Ovary (tissue), 9 donors: ENCODE results near the gene PALD1. TPM values are rescaled to one million over a fixed set of nuclear protein-coding genes. Genes with fewer than 3 reads are reported as not detected.
A peak's percentile ranks its signal among the peaks of the same experiment; 100 is the strongest.

Experiments
- DNase-seq, 5 donors: peaks; one replicate each; pipeline ENCODE4 v3.0.0-alpha.2; 2019 to 2020
- H3K27ac ChIP-seq, 2 donors: fragments of 200-600 bp; one replicate each; pipeline versions ENCODE4 v1.5.1 to v1.8.0; 2019 to 2022
- H3K27me3 ChIP-seq: fragments of 200-600 bp; one replicate; pipeline ENCODE4 v1.8.0; 2022
- H3K36me3 ChIP-seq: fragments of 200-600 bp; sonication (generic); one replicate; pipeline ENCODE4 v1.5.1; 2019
- H3K4me1 ChIP-seq: one replicate; pipeline ENCODE4 v1.8.1; 2013; ENCODE audit warnings: mild to moderate bottlenecking, moderate library complexity; ENCODE audit not compliant: insufficient read depth
- H3K4me3 ChIP-seq: fragments of 200-600 bp; sonication (generic); one replicate; pipeline ENCODE4 v1.5.1; 2017
- H3K9me3 ChIP-seq, 2 donors: fragments of 200-600 bp in 1 of 2; sonication (generic) in 1 of 2; one replicate each; pipeline versions ENCODE4 v1.5.1 to v1.8.1; 2013 to 2019; ENCODE audit warnings: mild to moderate bottlenecking in 1 of 2, moderate library complexity in 1 of 2
- CTCF ChIP-seq, 3 donors: fragments of 450-650 bp in 2 of 3; fragments of 200-600 bp in 1 of 3; IDR thresholded peaks; one replicate each; pipeline versions ENCODE4 v1.5.1 to v1.8.0; 2016 to 2022; ENCODE audit warnings: antibody characterized with exemption in 3 of 3, mild to moderate bottlenecking in 1 of 3
- EP300 ChIP-seq: sonication (generic); formaldehyde crosslinking; IDR thresholded peaks from one replicate; pipeline ENCODE4 v1.6.1; 2017; ENCODE audit warnings: antibody characterized with exemption
- POLR2A ChIP-seq: fragments of 450-650 bp; IDR thresholded peaks from one replicate; pipeline ENCODE4 v1.6.1; 2017; ENCODE audit warnings: antibody characterized with exemption, mild to moderate bottlenecking, moderate library complexity
- WGBS, 3 donors: extraction: QIAGEN DNeasy Blood & Tissue Kit in 1 of 3; methylation state at CpG; one replicate each; pipeline versions ENCODE4 v1.1.5 to v1.1.7; 2013 to 2017; 5-methylcytosine and 5-hydroxymethylcytosine counted together
- intact Hi-C, 4 donors: fragments of 100-400 bp; cut with DNase I; formaldehyde crosslinking; loops; one replicate each; pipeline versions ENCODE4 v1.11.0 to v1.15.1; 2022 to 2023
- polyA plus RNA-seq, 2 donors: library from polyadenylated mRNA; stranded (reverse); fragments of 200-250 nt in 1 of 2; fragments of 350-450 nt in 1 of 2; fragmentation: Illumina TruSeq in 1 of 2; extraction: RNeasy Lipid Tissue Mini Kit (QIAGEN cat#74804) in 1 of 2; gene quantifications; one replicate each; pipeline ENCODE4 v1.2.3, GENCODE V29; 2013 to 2014
- total RNA-seq, 7 donors: library from RNA; depleted of rRNA in 2 of 7; stranded (reverse); fragments of >200 nt in 2 of 7; fragmentation: NEBNext Ultra II Directional in 3 of 7; extraction: Animal tissue kit (Norgen Biotek cat#: 25700) in 3 of 7; gene quantifications; one replicate each; pipeline versions ENCODE4 v1.1.0 to v1.2.4, GENCODE V29; 2016 to 2023
- donor health status: DM: no; HTN: no; CAD: no; lungs with moderate emphysema.
- donor health status: DM: no; HTN: no; CAD: no.
- donor health status: Bipolar disorder and iron deficiency.
- donor health status: DM: yes; HTN: yes; CAD: no.
- donor health status: DM: no; HTN: no; CAD: no.
- donor health status: DM: yes; HTN: yes; CAD: no.

Gene PALD1
- total and polyA plus RNA-seq, 9 donors = 2.2 to 10.5 (median 6.8) TPM

GRCh38 chr10:70523057-70523456 is 44.5 kb downstream of the PALD1 start:
- Histone ChIP-seq H3K36me3 (no peaks in the 10 kb centered on the region), H3K27me3 (no peaks in the 10 kb centered on the region), H3K4me3 (no peak overlapping the region), H3K27ac (peak overlapping the region in 1 of 2 donors; percentile 22), H3K4me1 (peaks cover 13% of the 10 kb centered on the region), H3K9me3 (no peaks in the 10 kb centered on the region)
- intact Hi-C loops = no loop called here
- 12 to 27% (median 13%) methylated on average over 6 of the region's 6 CpGs for WGBS, 3 donors
- TF ChIP-seq POLR2A (no peak), CTCF (IDR thresholded peaks at IDR 0.05) (no peak), EP300 (no peak)
- DNase-seq = peak in 1 of 5 donors; percentile 48

GRCh38 chr10:70523549-70523948 is 45.0 kb downstream of the PALD1 start:
- Histone ChIP-seq H3K4me1 (peaks cover 13% of the 10 kb centered on the region), H3K9me3 (no peaks in the 10 kb centered on the region), H3K36me3 (no peaks in the 10 kb centered on the region), H3K4me3 (no peak overlapping the region), H3K27me3 (no peaks in the 10 kb centered on the region), H3K27ac (peak overlapping the region in 1 of 2 donors; percentile 22)
- intact Hi-C loops = no loop called here
- WGBS, 3 donors = 31 to 49% (median 36%) methylated on average over 4 of the region's 4 CpGs
- TF ChIP-seq POLR2A (no peak), CTCF (IDR thresholded peaks at IDR 0.05) (no peak), EP300 (no peak)
- DNase-seq = no peak

- no peak overlapping the region for H3K4me3 ChIP-seq
- 86 to 97% (median 93%) methylated on average over 4 of the region's 4 CpGs for WGBS, 3 donors
- TF ChIP-seq EP300 = no peak
- no peak for TF ChIP-seq POLR2A
- no peak for TF ChIP-seq CTCF (IDR thresholded peaks at IDR 0.05)
- H3K4me1 ChIP-seq = peaks cover 3% of the 10 kb centered on the region
- no peaks in the 10 kb centered on the region for H3K9me3 ChIP-seq
- no peak overlapping the region for H3K27ac ChIP-seq
- DNase-seq = no peak
- no peaks in the 10 kb centered on the region for H3K36me3 ChIP-seq
- H3K27me3 ChIP-seq = no peaks in the 10 kb centered on the region
- intact Hi-C loops = no loop called here
These were observed 49.7 kb downstream of the PALD1 start for GRCh38 chr10:70528314-70528713.

GRCh38 chr10:70528741-70529362 is 50.3 kb downstream of the PALD1 start:
- peaks cover under 1% of the 10 kb centered on the region for H3K4me1 ChIP-seq
- no peak overlapping the region for H3K27ac ChIP-seq
- intact Hi-C loops = loop anchor here in 1 of 4 donors (1.0 kb wide), 1 partner anchor 28 kb away; no protein-coding TSS in a partner anchor
- TF ChIP-seq POLR2A (no peak), CTCF (IDR thresholded peaks at IDR 0.05) (no peak), EP300 (no peak)
- H3K27me3 ChIP-seq = no peaks in the 10 kb centered on the region
- 74 to 79% (median 77%) methylated on average over 9 to 10 of the region's 10 CpGs for WGBS, 3 donors
- no peaks in the 10 kb centered on the region for H3K36me3 ChIP-seq
- no peak overlapping the region for H3K4me3 ChIP-seq
- no peak for DNase-seq
- H3K9me3 ChIP-seq = no peaks in the 10 kb centered on the region
